ENCODE results near the gene COA7.
"Not testable (repeated sequence)": the region's sequence is repeated elsewhere in the genome, so short reads cannot be mapped to it uniquely, and the experiment has no call there.

COA7 gene

DNA sequence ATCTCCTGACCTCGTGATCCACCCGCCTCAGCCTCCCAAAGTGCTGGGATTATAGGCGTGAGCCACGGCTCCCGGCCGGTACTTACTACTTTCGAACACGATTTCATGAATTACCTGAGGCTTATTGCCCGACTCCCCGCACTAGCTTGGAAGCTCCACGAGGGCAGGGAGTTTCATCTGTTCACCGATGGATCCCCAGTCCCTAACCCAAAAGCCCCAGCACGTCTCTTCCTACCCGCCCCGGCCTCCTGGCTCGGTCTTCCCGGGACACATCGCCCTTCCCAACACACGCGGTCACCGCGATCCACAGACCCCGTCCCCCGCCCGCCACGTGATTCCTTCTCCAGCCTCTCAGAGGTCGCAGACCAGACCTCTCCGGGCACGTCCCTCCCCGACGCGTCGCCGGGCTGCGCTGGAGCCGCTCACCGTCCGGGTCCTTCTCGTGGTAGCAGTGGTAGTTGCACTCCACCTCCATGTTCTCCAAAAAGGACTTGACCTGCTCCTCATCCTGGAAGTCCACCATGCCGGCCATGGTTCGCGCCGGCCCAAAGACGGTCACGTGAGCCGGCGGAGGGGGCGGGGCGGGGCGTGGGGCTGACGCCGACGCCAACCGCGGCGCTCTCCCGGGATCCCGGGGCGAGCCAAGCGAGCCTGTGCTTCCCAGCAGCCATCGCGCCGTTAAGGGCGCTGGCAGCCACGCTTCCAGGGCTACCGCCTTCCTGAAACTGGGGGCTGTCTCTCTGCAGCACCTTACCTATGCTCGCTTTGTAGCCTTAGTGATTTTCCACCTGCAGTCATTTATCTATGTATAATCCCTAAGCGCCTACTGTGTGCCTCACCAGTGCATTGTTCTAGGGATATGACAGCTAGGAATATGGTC is at the start of gene COA7:
COA7 (minus strand) TSS at position 553 of the 880 bp plus-strand sequence; CDS start at position 532, 21 bp downstream.
- peak within 1 kb of the TSS; percentile 77 for H3K4me3 ChIP-seq (ENCODE audit: low read depth, low read length)

GRCh38 chr1:52747450-52747849 is 49.3 kb upstream of the COA7 start:
- TF ChIP-seq, protein P1, sequence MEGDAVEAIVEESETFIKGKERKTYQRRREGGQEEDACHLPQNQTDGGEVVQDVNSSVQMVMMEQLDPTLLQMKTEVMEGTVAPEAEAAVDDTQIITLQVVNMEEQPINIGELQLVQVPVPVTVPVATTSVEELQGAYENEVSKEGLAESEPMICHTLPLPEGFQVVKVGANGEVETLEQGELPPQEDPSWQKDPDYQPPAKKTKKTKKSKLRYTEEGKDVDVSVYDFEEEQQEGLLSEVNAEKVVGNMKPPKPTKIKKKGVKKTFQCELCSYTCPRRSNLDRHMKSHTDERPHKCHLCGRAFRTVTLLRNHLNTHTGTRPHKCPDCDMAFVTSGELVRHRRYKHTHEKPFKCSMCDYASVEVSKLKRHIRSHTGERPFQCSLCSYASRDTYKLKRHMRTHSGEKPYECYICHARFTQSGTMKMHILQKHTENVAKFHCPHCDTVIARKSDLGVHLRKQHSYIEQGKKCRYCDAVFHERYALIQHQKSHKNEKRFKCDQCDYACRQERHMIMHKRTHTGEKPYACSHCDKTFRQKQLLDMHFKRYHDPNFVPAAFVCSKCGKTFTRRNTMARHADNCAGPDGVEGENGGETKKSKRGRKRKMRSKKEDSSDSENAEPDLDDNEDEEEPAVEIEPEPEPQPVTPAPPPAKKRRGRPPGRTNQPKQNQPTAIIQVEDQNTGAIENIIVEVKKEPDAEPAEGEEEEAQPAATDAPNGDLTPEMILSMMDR (IDR thresholded peaks at IDR 0.05; ENCODE audit: low read depth, low read length), result no peak
- H3K4me3 ChIP-seq (ENCODE audit: low read depth, low read length), result no peak overlapping the region

More for the DNA sequence above, at the start of gene COA7:
- TF ChIP-seq, protein P1 (IDR thresholded peaks at IDR 0.05; ENCODE audit: low read depth, low read length), result no peak

DNA sequence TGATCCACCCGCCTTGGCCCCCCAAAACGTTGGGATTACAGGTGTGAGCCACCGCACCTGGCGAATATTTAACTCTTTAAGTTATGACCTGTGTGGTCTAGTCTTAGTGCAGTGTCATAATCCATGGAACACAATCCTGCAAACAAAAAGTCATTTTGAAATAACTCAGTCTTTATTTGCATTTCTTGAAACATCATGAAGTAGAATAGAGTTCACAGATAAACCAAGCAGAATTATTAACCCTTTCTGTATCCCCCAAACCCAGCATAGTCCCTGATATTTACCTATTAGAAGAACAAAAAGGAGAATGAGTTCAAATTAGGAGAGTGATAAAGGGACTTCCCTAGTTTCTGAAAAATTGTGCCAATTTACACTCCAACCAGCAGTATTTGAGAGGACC is 48.0 kb upstream of the COA7 start:
- H3K4me3 ChIP-seq (ENCODE audit: low read depth, low read length), result no peak overlapping the region
- TF ChIP-seq, protein P1 (IDR thresholded peaks at IDR 0.05; ENCODE audit: low read depth, low read length), result no peak

DNA sequence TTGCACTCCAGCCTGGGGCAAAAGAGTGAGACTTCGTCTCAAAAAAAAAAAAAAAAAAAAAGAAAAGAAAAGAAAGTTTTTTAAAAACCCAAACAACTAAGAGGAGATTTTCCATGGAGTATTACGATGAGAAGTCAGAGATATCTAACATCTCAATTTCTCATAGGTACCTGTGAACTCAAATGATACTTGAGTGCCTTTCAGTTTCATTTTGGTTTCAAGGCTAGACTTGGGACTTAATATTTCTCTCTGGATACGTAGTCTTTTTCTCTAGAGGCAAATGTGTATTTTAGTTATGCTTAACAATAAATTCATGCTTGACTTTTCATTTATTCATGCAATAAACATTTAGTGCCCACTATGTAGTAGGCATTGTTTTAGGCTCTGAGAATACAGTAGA is 43.1 kb upstream of the COA7 start:
- H3K4me3 ChIP-seq (ENCODE audit: low read depth, low read length), result no peak overlapping the region

GRCh38 chr1:52739699-52740467 is 41.7 kb upstream of the COA7 start:
- H3K4me3 ChIP-seq (ENCODE audit: low read depth, low read length), result no peak overlapping the region
- TF ChIP-seq, protein P1 (IDR thresholded peaks at IDR 0.05; ENCODE audit: low read depth, low read length), result no peak

More for the DNA sequence above, 43.1 kb upstream of the COA7 start:
- TF ChIP-seq, protein P1 (IDR thresholded peaks at IDR 0.05; ENCODE audit: low read depth, low read length), result no peak

DNA sequence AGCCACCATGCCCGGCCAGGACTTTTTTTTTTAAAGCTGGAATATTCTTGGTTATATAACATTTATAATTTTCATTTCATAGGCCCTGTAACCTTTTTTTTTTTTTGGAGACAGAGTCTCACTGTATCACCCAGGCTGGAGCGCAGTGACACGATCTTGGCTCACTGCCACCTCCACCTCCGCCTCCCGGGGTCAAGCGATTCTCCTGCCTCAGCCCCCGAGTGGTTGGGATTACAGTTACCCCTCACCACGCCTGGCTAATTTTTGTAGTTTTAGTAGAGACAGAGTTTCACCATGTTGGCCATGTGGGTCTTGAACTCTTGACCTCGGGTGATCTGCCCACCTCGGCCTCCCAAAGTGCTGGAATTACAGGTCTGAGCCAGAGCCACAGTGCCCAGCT is 40.7 kb upstream of the COA7 start:
- no peak overlapping the region for H3K4me3 ChIP-seq (ENCODE audit: low read depth, low read length)
- TF ChIP-seq, protein P1 (IDR thresholded peaks at IDR 0.05; ENCODE audit: low read depth, low read length), result no peak

- TF ChIP-seq, protein P1 (IDR thresholded peaks at IDR 0.05; ENCODE audit: low read depth, low read length), result no peak
- H3K4me3 ChIP-seq (ENCODE audit: low read depth, low read length), result no peak overlapping the region
Measured at GRCh38 chr1:52738148-52738547, 40.0 kb upstream of the COA7 start.

DNA sequence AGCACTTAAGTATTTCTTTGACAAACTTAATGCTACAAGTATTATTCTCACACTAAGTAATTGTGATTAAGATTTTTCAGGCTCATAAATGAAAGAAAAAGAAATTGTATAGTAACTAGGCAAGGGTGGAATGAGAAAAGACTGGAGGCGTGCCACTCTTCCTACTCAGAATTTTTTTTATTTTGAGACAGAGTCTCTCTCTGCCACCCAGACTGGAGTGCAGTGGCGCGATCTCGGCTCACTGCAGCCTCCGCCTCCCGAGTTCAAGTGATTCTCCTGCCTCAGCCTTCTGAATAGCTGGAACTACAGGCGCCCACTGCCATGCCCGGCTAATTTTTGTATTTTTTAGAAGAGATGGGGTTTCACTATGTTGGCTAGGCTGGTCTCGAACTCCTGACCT is 37.2 kb upstream of the COA7 start:
- not testable (repeated sequence) for H3K4me3 ChIP-seq (ENCODE audit: low read depth, low read length)

Measured in WI38 (cell line).